A549 treated with CpdA at 1 μM for 4 hours (cell line): ENCODE data around the gene ITFG1. TPM values are rescaled to one million over a fixed set of nuclear protein-coding genes. Genes with fewer than 3 reads are reported as not detected.

ENCODE experiments used
- total RNA-seq: library from RNA; stranded (reverse); fragments of 200-300 nt; extraction: Qiagen RNA extraction; gene quantifications from 5 replicates; pipeline ENCODE4 v1.2.3, GENCODE V29; 2022; ENCODE audit warnings: low read depth

The ITFG1 gene
- 39.1 to 44.0 TPM (median 40.2 TPM) in 5 replicates for total RNA-seq

GRCh38 chr16:47460711-47461597, at the start of gene ITFG1, which contains the start of gene PHKB:
TSS of gene ITFG1 (minus strand) at chr16:47461063. CDS start at chr16:47461045, 18 bp downstream.
TSS of gene PHKB (plus strand) at chr16:47461331. CDS start at chr16:47461351, 20 bp downstream.

GRCh38 chr16:47143677-47144558, 316.9 kb downstream of the ITFG1 start, which contains the start of gene NETO2:
TSS of gene NETO2 (minus strand) at chr16:47143945. CDS start at chr16:47143612, 333 bp downstream.

Other genes with a start within 250 kb of the ITFG1 start
- 26.4 to 34.0 TPM (median 30.0 TPM) in 5 replicates for gene PHKB, start 268 bp upstream of the ITFG1 start, total RNA-seq